Liver (tissue), 9 donors: ENCODE measurements around the gene MED29. TPM values are rescaled to one million over a fixed set of nuclear protein-coding genes. Genes with fewer than 3 reads are reported as not detected.

Source experiments
- DNase-seq: peaks from one replicate; pipeline ENCODE4 v3.0.0-alpha.2; 2017; ENCODE audit warnings: low spot score
- H3K27ac ChIP-seq, 2 donors: one replicate each; pipeline ENCODE4 v1.7.0; 2013; ENCODE audit warnings: inconsistent platforms in 2 of 2, low read length in 2 of 2, control low read depth in 1 of 2, low read depth in 1 of 2, mild to moderate bottlenecking in 1 of 2
- H3K27me3 ChIP-seq, 4 donors: one replicate each; pipeline versions ENCODE4 v1.6.1 to v1.7.0; 2013; ENCODE audit warnings: low read length in 3 of 4, inconsistent platforms in 1 of 4, mild to moderate bottlenecking in 1 of 4, moderate library complexity in 1 of 4; ENCODE audit not compliant: control insufficient read depth in 4 of 4, insufficient read depth in 4 of 4
- H3K36me3 ChIP-seq, 4 donors: one replicate each; pipeline versions ENCODE4 v1.6.1 to v1.7.0; 2013; ENCODE audit warnings: low read length in 3 of 4, mild to moderate bottlenecking in 3 of 4, low read depth in 1 of 4, moderate library complexity in 1 of 4; ENCODE audit not compliant: control insufficient read depth in 4 of 4, insufficient read depth in 3 of 4
- H3K4me1 ChIP-seq, 4 donors: one replicate each; pipeline versions ENCODE4 v1.6.1 to v1.7.0; 2013; ENCODE audit warnings: low read length in 3 of 4, mild to moderate bottlenecking in 3 of 4, moderate library complexity in 1 of 4; ENCODE audit not compliant: control insufficient read depth in 4 of 4, insufficient read depth in 4 of 4
- H3K4me3 ChIP-seq, 3 donors: one replicate each; pipeline versions ENCODE4 v1.6.1 to v1.7.0; 2013; ENCODE audit warnings: low read length in 3 of 3, control low read depth in 1 of 3, low read depth in 1 of 3, mild to moderate bottlenecking in 1 of 3
- H3K9ac ChIP-seq, 2 donors: one replicate each; pipeline ENCODE4 v1.7.0; 2013; ENCODE audit warnings: low read length in 2 of 2, mild to moderate bottlenecking in 2 of 2, moderate library complexity in 2 of 2, control low read depth in 1 of 2, low read depth in 1 of 2
- H3K9me3 ChIP-seq, 4 donors: one replicate each; pipeline versions ENCODE4 v1.6.1 to v1.7.0; 2013; ENCODE audit warnings: low read length in 3 of 4; ENCODE audit not compliant: control insufficient read depth in 4 of 4
- ATF3 ChIP-seq: IDR thresholded peaks from 2 replicates; pipeline ENCODE4 v1.6.1; 2016; ENCODE audit warnings: antibody characterized with exemption
- EGR1 ChIP-seq, 2 donors: IDR thresholded peaks; 2 replicates each; pipeline ENCODE4 v1.6.1; 2016 to 2018; ENCODE audit warnings: antibody characterized with exemption in 2 of 2, low read depth in 2 of 2
- FOXA1 ChIP-seq: IDR thresholded peaks from 2 replicates; pipeline ENCODE4 v1.6.1; 2016; ENCODE audit warnings: antibody characterized with exemption
- FOXA2 ChIP-seq: IDR thresholded peaks from 2 replicates; pipeline ENCODE4 v1.6.1; 2016; ENCODE audit warnings: antibody characterized with exemption
- GABPA ChIP-seq, 2 donors: IDR thresholded peaks in 1 of 2; conservative IDR thresholded peaks in 1 of 2; 2 replicates each; pipeline ENCODE4 v1.6.1; 2016; ENCODE audit warnings: antibody characterized with exemption in 2 of 2, mild to moderate bottlenecking in 1 of 2, moderate library complexity in 1 of 2
- HNF4A ChIP-seq, 2 donors: conservative IDR thresholded peaks; 2 replicates each; pipeline ENCODE4 v1.6.1; 2016; ENCODE audit warnings: antibody characterized with exemption in 2 of 2, mild to moderate bottlenecking in 2 of 2
- HNF4G ChIP-seq: IDR thresholded peaks from 2 replicates; pipeline ENCODE4 v1.6.1; 2016; ENCODE audit warnings: antibody characterized with exemption
- JUND ChIP-seq, 2 donors: IDR thresholded peaks; 2 replicates each; pipeline ENCODE4 v1.6.1; 2016; ENCODE audit warnings: antibody characterized with exemption in 2 of 2
- NR2F2 ChIP-seq: IDR thresholded peaks from 2 replicates; pipeline ENCODE4 v1.6.1; 2016; ENCODE audit warnings: antibody characterized with exemption
- RAD21 ChIP-seq, 2 donors: IDR thresholded peaks; 2 replicates each; pipeline ENCODE4 v1.6.1; 2016; ENCODE audit warnings: antibody characterized with exemption in 2 of 2, mild to moderate bottlenecking in 2 of 2
- REST ChIP-seq: IDR thresholded peaks from 2 replicates; pipeline ENCODE4 v1.6.1; 2016; ENCODE audit warnings: antibody characterized with exemption, mild to moderate bottlenecking
- SP1 ChIP-seq: IDR thresholded peaks from 2 replicates; pipeline ENCODE4 v1.6.1; 2018; ENCODE audit warnings: antibody characterized with exemption, mild to moderate bottlenecking
- YY1 ChIP-seq: IDR thresholded peaks from 2 replicates; pipeline ENCODE4 v1.6.1; 2016; ENCODE audit warnings: antibody characterized with exemption, mild to moderate bottlenecking
- ZBTB33 ChIP-seq: IDR thresholded peaks from 2 replicates; pipeline ENCODE4 v1.6.1; 2016; ENCODE audit warnings: antibody characterized with exemption
- WGBS: extraction: QIAGEN DNeasy Blood & Tissue Kit; methylation state at CpG from one replicate; pipeline ENCODE4 v1.1.7; 2013; 5-methylcytosine and 5-hydroxymethylcytosine counted together
- polyA plus RNA-seq, 2 donors: library from polyadenylated mRNA; stranded (reverse) in 1 of 2; unstranded in 1 of 2; fragments of 200-250 nt in 1 of 2; fragments of >200 nt in 1 of 2; fragmentation: Nextera tagmentation in 1 of 2; extraction: Ambion mirVana in 1 of 2; gene quantifications; one replicate each; pipeline versions ENCODE4 v1.2.1 to v1.2.3, GENCODE V29; 2013 to 2015
- total RNA-seq, 2 donors: library from RNA; depleted of rRNA; stranded (reverse); fragments of >200 nt; gene quantifications; one replicate each; pipeline ENCODE4 v1.2.3, GENCODE V29; 2014
- TF ChIP-seq, protein P1 (sequence below): fragments of 150-350 bp; IDR thresholded peaks from 2 replicates; pipeline ENCODE4 v1.5.1; 2017; ENCODE audit warnings: improper control_type of control experiment, low read depth, low read length; ENCODE audit not compliant: missing input control
- TF ChIP-seq, protein P2 (sequence below): IDR thresholded peaks from 2 replicates; pipeline ENCODE4 v1.6.1; 2016; ENCODE audit warnings: antibody characterized with exemption
- donor health status: healthy.
- donor health status: healthy.
- donor health status: healthy.
- donor health status: healthy.
- donor health status: healthy.

The MED29 gene
- total and polyA plus RNA-seq, 4 donors: 11.0 to 24.2 (median 17.4) TPM

GRCh38 chr19:39420769-39421168 lies 29.6 kb downstream of the MED29 start:
- Histone ChIP-seq H3K27me3 (no peaks in the 10 kb centered on the region), H3K36me3 (peaks cover 0 to 2% (median 0%) of the 10 kb centered on the region in 4 donors), H3K9ac (no peak overlapping the region), H3K9me3 (no peaks in the 10 kb centered on the region), H3K4me1 (no peaks in the 10 kb centered on the region), H3K27ac (no peak overlapping the region), H3K4me3 (no peak overlapping the region)
- 91% methylated on average over 15 of the region's 15 CpGs for WGBS
- DNase-seq: no peak
- TF ChIP-seq, protein P1, sequence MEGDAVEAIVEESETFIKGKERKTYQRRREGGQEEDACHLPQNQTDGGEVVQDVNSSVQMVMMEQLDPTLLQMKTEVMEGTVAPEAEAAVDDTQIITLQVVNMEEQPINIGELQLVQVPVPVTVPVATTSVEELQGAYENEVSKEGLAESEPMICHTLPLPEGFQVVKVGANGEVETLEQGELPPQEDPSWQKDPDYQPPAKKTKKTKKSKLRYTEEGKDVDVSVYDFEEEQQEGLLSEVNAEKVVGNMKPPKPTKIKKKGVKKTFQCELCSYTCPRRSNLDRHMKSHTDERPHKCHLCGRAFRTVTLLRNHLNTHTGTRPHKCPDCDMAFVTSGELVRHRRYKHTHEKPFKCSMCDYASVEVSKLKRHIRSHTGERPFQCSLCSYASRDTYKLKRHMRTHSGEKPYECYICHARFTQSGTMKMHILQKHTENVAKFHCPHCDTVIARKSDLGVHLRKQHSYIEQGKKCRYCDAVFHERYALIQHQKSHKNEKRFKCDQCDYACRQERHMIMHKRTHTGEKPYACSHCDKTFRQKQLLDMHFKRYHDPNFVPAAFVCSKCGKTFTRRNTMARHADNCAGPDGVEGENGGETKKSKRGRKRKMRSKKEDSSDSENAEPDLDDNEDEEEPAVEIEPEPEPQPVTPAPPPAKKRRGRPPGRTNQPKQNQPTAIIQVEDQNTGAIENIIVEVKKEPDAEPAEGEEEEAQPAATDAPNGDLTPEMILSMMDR: no peak
- TF ChIP-seq REST (no peak), SP1 (no peak), FOXA1 (no peak), ZBTB33 (no peak)

DNA sequence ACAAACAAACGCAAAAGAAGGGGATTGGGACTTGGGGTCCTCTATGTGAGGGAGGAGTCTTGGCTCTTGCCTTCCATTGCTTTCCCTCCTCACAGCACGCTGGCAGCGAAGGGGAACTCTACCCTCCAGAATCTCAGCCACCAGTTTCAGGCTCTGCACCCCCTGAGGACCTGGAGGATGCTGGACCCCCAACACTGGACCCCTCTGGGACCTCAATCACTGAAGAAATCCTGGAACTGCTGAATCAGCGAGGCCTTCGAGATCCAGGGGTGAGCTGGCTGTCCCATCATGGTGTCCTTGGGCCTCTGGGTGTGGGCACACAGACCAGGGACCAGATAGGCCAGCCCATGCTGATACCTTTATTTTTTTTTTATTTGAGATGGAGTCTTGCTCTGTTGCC lies 30.8 kb downstream of the MED29 start:
- H3K27ac ChIP-seq: no peak overlapping the region
- 97% methylated on average over 5 of the region's 5 CpGs for WGBS
- TF ChIP-seq HNF4G (no peak), FOXA2 (no peak), REST (no peak), NR2F2 (no peak), GABPA (IDR thresholded peaks at IDR 0.05 in 1 of 2, conservative IDR thresholded peaks at IDR 0.05 in 1 of 2) (no peak), ATF3 (no peak), YY1 (no peak), ZBTB33 (no peak), EGR1 (IDR thresholded peaks at IDR 0.05; ENCODE audit: low read depth in 2 of 2) (no peak), FOXA1 (no peak), JUND (IDR thresholded peaks at IDR 0.05) (no peak), RAD21 (IDR thresholded peaks at IDR 0.05) (no peak), HNF4A (conservative IDR thresholded peaks at IDR 0.05) (no peak)
- TF ChIP-seq, protein P1: no peak
- TF ChIP-seq, protein P2, sequence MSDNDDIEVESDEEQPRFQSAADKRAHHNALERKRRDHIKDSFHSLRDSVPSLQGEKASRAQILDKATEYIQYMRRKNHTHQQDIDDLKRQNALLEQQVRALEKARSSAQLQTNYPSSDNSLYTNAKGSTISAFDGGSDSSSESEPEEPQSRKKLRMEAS: no peak
- peaks cover 0 to 2% (median 0%) of the 10 kb centered on the region in 4 donors for H3K36me3 ChIP-seq
- H3K9ac ChIP-seq: no peak overlapping the region
- H3K27me3 ChIP-seq: no peaks in the 10 kb centered on the region
- no peaks in the 10 kb centered on the region for H3K4me1 ChIP-seq
- H3K9me3 ChIP-seq: no peaks in the 10 kb centered on the region
- no peak for DNase-seq
- H3K4me3 ChIP-seq: no peak overlapping the region
